ENCODE measurements around the gene EEIG1.

EEIG1 gene

GRCh38 chr9:127979333-127980059, 1.3 kb downstream of the EEIG1 start:
- no peak for TF ChIP-seq REST (IDR thresholded peaks at IDR 0.05; ENCODE audit: insufficient read depth in 1 of 2, low read depth in 2 of 2, low read length in 2 of 2)
- TF ChIP-seq POLR2AphosphoS5 (IDR thresholded peaks at IDR 0.05; ENCODE audit: low read depth, low read length), result no peak
- TF ChIP-seq FOXP2 (optimal IDR thresholded peaks at IDR 0.05; ENCODE audit: borderline replicate concordance, extremely low read depth, extremely low read length, insufficient read depth), result no peak
- no peak for TF ChIP-seq SIN3A (IDR thresholded peaks at IDR 0.05; ENCODE audit: borderline replicate concordance, insufficient read depth, low read length)
- no peak for TF ChIP-seq TAF1 (IDR thresholded peaks at IDR 0.05; ENCODE audit: borderline replicate concordance, insufficient read depth, low read length)

GRCh38 chr9:127979015-127979332, 1.8 kb downstream of the EEIG1 start:
- TF ChIP-seq FOXP2 (optimal IDR thresholded peaks at IDR 0.05; ENCODE audit: borderline replicate concordance, extremely low read depth, extremely low read length, insufficient read depth) (no peak), TAF1 (IDR thresholded peaks at IDR 0.05; ENCODE audit: borderline replicate concordance, insufficient read depth, low read length) (no peak), REST (IDR thresholded peaks at IDR 0.05; ENCODE audit: insufficient read depth in 1 of 2, low read depth in 2 of 2, low read length in 2 of 2) (no peak), SIN3A (IDR thresholded peaks at IDR 0.05; ENCODE audit: borderline replicate concordance, insufficient read depth, low read length) (no peak), POLR2AphosphoS5 (IDR thresholded peaks at IDR 0.05; ENCODE audit: low read depth, low read length) (no peak)

- TF ChIP-seq POLR2AphosphoS5 (IDR thresholded peaks at IDR 0.05; ENCODE audit: low read depth, low read length) (no peak), FOXP2 (optimal IDR thresholded peaks at IDR 0.05; ENCODE audit: borderline replicate concordance, extremely low read depth, extremely low read length, insufficient read depth) (no peak), REST (IDR thresholded peaks at IDR 0.05; ENCODE audit: insufficient read depth in 1 of 2, low read depth in 2 of 2, low read length in 2 of 2) (no peak), SIN3A (IDR thresholded peaks at IDR 0.05; ENCODE audit: borderline replicate concordance, insufficient read depth, low read length) (no peak)
Measured at GRCh38 chr9:127977884-127978647, 2.7 kb downstream of the EEIG1 start.

- TF ChIP-seq POLR2AphosphoS5 (IDR thresholded peaks at IDR 0.05; ENCODE audit: low read depth, low read length) (no peak), FOXP2 (optimal IDR thresholded peaks at IDR 0.05; ENCODE audit: borderline replicate concordance, extremely low read depth, extremely low read length, insufficient read depth) (no peak), TAF1 (IDR thresholded peaks at IDR 0.05; ENCODE audit: borderline replicate concordance, insufficient read depth, low read length) (no peak), REST (IDR thresholded peaks at IDR 0.05; ENCODE audit: insufficient read depth in 1 of 2, low read depth in 2 of 2, low read length in 2 of 2) (no peak), SIN3A (IDR thresholded peaks at IDR 0.05; ENCODE audit: borderline replicate concordance, insufficient read depth, low read length) (no peak)
Measured at GRCh38 chr9:127977009-127977883, 3.5 kb downstream of the EEIG1 start.
